Measurements from ENCODE around the gene KLC3. TPM values are rescaled to one million over a fixed set of nuclear protein-coding genes. Genes with fewer than 3 reads are reported as not detected.
"Not testable (repeated sequence)": the region's sequence is repeated elsewhere in the genome, so short reads cannot be mapped to it uniquely, and the experiment has no call there.

The KLC3 gene
- total RNA-seq, 1 experiment from 2014 or later = 23.4 TPM

GRCh38 chr19:45306518-45307027 lies 34.0 kb upstream of the KLC3 start:
- H3K4me3 ChIP-seq (ENCODE audit: low read length) = no peak overlapping the region
- H3K9me2 ChIP-seq (replicated peaks; ENCODE audit: low read length) = no peaks in the 10 kb centered on the region
- no peaks in the 10 kb centered on the region for H3K79me2 ChIP-seq (ENCODE audit: low read length)
- no peaks in the 10 kb centered on the region for H3F3A ChIP-seq (ENCODE audit: low read length, unreplicated experiment)
- DNase-seq = no peak
- no peaks in the 10 kb centered on the region for H3K4me1 ChIP-seq (ENCODE audit: insufficient read depth, low read length)
- no peak overlapping the region for H2AFZ ChIP-seq (ENCODE audit: low read length)
- H4K20me1 ChIP-seq (ENCODE audit: low read length) = no peaks in the 10 kb centered on the region
- intact Hi-C loops (cut with micrococcal nuclease) = no loop called here
- ChIA-PET CTCF (no interaction called here), POLR2A (ENCODE audit: unreplicated experiment) (no interaction called here)
- H3K4me2 ChIP-seq (ENCODE audit: low read length) = no peak overlapping the region
- no peak for ATAC-seq
- no TSS peak for BruUV-seq (replicated peaks)
- H3K27ac ChIP-seq (ENCODE audit: low read length) = no peak overlapping the region
- no peaks in the 10 kb centered on the region for H3K27me3 ChIP-seq (ENCODE audit: low read length)
- H3K36me3 ChIP-seq (ENCODE audit: low read depth, low read length) = no peaks in the 10 kb centered on the region
- TF ChIP-seq EZH2phosphoT487 (IDR thresholded peaks at IDR 0.05; ENCODE audit: borderline replicate concordance, low read length) (no peak), CTCF (conservative IDR thresholded peaks at IDR 0.05; ENCODE audit: low read depth, low read length) (no peak), EZH2 (IDR thresholded peaks at IDR 0.05; ENCODE audit: low read length, unreplicated experiment) (no peak)
- H3K9me3 ChIP-seq (ENCODE audit: low read length) = no peaks in the 10 kb centered on the region
- H3K9ac ChIP-seq (ENCODE audit: low read length) = no peak overlapping the region

- no peaks in the 10 kb centered on the region for H4K20me1 ChIP-seq (ENCODE audit: low read length)
- POLR2A ChIA-PET (ENCODE audit: unreplicated experiment) = no interaction called here
- H3F3A ChIP-seq (ENCODE audit: low read length, unreplicated experiment) = no peaks in the 10 kb centered on the region
- no peak overlapping the region for H3K4me2 ChIP-seq (ENCODE audit: low read length)
- ATAC-seq (no peak), DNase-seq (no peak)
- H3K36me3 ChIP-seq (ENCODE audit: low read depth, low read length) = no peaks in the 10 kb centered on the region
- H3K27me3 ChIP-seq (ENCODE audit: low read length) = no peaks in the 10 kb centered on the region
- H3K27ac ChIP-seq (ENCODE audit: low read length) = no peak overlapping the region
- TF ChIP-seq EZH2phosphoT487 (IDR thresholded peaks at IDR 0.05; ENCODE audit: borderline replicate concordance, low read length) (no peak), EZH2 (IDR thresholded peaks at IDR 0.05; ENCODE audit: low read length, unreplicated experiment) (no peak)
- no peaks in the 10 kb centered on the region for H3K4me1 ChIP-seq (ENCODE audit: insufficient read depth, low read length)
- intact Hi-C loops (cut with micrococcal nuclease) = no loop called here
- no peak overlapping the region for H3K4me3 ChIP-seq (ENCODE audit: low read length)
- no peaks in the 10 kb centered on the region for H3K9me2 ChIP-seq (replicated peaks; ENCODE audit: low read length)
- CTCF ChIA-PET = no interaction called here
- H3K9me3 ChIP-seq (ENCODE audit: low read length) = no peaks in the 10 kb centered on the region
- no TSS peak for BruUV-seq (replicated peaks)
- H3K9ac ChIP-seq (ENCODE audit: low read length) = no peak overlapping the region
- H3K79me2 ChIP-seq (ENCODE audit: low read length) = no peaks in the 10 kb centered on the region
- H2AFZ ChIP-seq (ENCODE audit: low read length) = no peak overlapping the region
These were observed 33.2 kb upstream of the KLC3 start for GRCh38 chr19:45307361-45307760.

GRCh38 chr19:45309322-45309721 lies 31.2 kb upstream of the KLC3 start:
- DNase-seq; H3K9ac ChIP-seq (ENCODE audit: low read length); H4K20me1 ChIP-seq (ENCODE audit: low read length); H3K9me2 ChIP-seq (replicated peaks; ENCODE audit: low read length); H3K4me3 ChIP-seq (ENCODE audit: low read length); intact Hi-C loops (cut with micrococcal nuclease); H3K27me3 ChIP-seq (ENCODE audit: low read length); H2AFZ ChIP-seq (ENCODE audit: low read length); H3K4me2 ChIP-seq (ENCODE audit: low read length); POLR2A ChIA-PET (ENCODE audit: unreplicated experiment); H3K27ac ChIP-seq (ENCODE audit: low read length); H3K4me1 ChIP-seq (ENCODE audit: insufficient read depth, low read length); H3K9me3 ChIP-seq (ENCODE audit: low read length); CTCF ChIA-PET; BruUV-seq (replicated peaks); ATAC-seq; H3F3A ChIP-seq (ENCODE audit: low read length, unreplicated experiment); H3K79me2 ChIP-seq (ENCODE audit: low read length); H3K36me3 ChIP-seq (ENCODE audit: low read depth, low read length): not testable (repeated sequence)

- Histone ChIP-seq H3K9me2 (replicated peaks; ENCODE audit: low read length) (no peaks in the 10 kb centered on the region), H3K4me2 (ENCODE audit: low read length) (no peak overlapping the region), H3K9ac (ENCODE audit: low read length) (no peak overlapping the region), H2AFZ (ENCODE audit: low read length) (no peak overlapping the region), H3K4me3 (ENCODE audit: low read length) (no peak overlapping the region), H3K36me3 (ENCODE audit: low read depth, low read length) (no peaks in the 10 kb centered on the region), H3K4me1 (ENCODE audit: insufficient read depth, low read length) (no peaks in the 10 kb centered on the region), H3K79me2 (ENCODE audit: low read length) (no peaks in the 10 kb centered on the region), H3F3A (ENCODE audit: low read length, unreplicated experiment) (no peaks in the 10 kb centered on the region), H3K27me3 (ENCODE audit: low read length) (no peaks in the 10 kb centered on the region), H4K20me1 (ENCODE audit: low read length) (no peaks in the 10 kb centered on the region), H3K9me3 (ENCODE audit: low read length) (no peaks in the 10 kb centered on the region), H3K27ac (ENCODE audit: low read length) (no peak overlapping the region)
- no TSS peak for BruUV-seq (replicated peaks)
- TF ChIP-seq CTCF (conservative IDR thresholded peaks at IDR 0.05; ENCODE audit: low read depth, low read length) (no peak), EZH2 (IDR thresholded peaks at IDR 0.05; ENCODE audit: low read length, unreplicated experiment) (no peak), EZH2phosphoT487 (IDR thresholded peaks at IDR 0.05; ENCODE audit: borderline replicate concordance, low read length) (no peak)
- ChIA-PET CTCF (no interaction called here), POLR2A (ENCODE audit: unreplicated experiment) (no interaction called here)
- ATAC-seq (no peak), DNase-seq (no peak)
- intact Hi-C loops (cut with micrococcal nuclease) = no loop called here
These were observed 28.9 kb upstream of the KLC3 start for GRCh38 chr19:45311621-45312020.

- H3K27me3 ChIP-seq (ENCODE audit: low read length); H3F3A ChIP-seq (ENCODE audit: low read length, unreplicated experiment); H3K36me3 ChIP-seq (ENCODE audit: low read depth, low read length); H3K9me3 ChIP-seq (ENCODE audit: low read length); POLR2A ChIA-PET (ENCODE audit: unreplicated experiment); BruUV-seq (replicated peaks); H3K4me1 ChIP-seq (ENCODE audit: insufficient read depth, low read length); H3K9me2 ChIP-seq (replicated peaks; ENCODE audit: low read length); H3K27ac ChIP-seq (ENCODE audit: low read length); intact Hi-C loops (cut with micrococcal nuclease); ATAC-seq; H3K4me3 ChIP-seq (ENCODE audit: low read length); H3K79me2 ChIP-seq (ENCODE audit: low read length); H2AFZ ChIP-seq (ENCODE audit: low read length); CTCF ChIA-PET; H3K4me2 ChIP-seq (ENCODE audit: low read length); H4K20me1 ChIP-seq (ENCODE audit: low read length); H3K9ac ChIP-seq (ENCODE audit: low read length); DNase-seq: not testable (repeated sequence)
These were observed 28.3 kb upstream of the KLC3 start for GRCh38 chr19:45312285-45312684.
